ENCODE data around the gene SDK1.
"Not testable (repeated sequence)": the region's sequence is repeated elsewhere in the genome, so short reads cannot be mapped to it uniquely, and the experiment has no call there.

Gene SDK1

DNA sequence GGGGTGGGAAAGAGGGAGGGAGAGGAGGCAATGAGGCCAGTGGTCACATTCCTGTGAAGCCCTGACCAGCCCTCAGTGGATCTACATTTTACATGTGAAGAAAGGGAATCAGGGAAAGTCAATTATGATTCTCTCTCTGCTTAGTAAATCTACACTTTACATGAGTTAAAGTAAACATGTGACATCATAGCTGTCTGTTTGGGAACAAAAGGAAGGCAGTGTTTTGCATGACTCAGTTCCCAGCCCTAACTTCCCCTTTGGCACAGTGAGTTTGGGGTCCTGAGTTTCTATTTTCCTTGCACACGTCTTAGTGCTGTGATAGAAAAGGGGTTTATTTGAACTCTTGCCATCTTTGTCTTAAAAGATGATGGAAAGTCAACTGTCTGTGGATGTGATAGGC, 615.1 kb downstream of the SDK1 start:
- DNase-seq (ENCODE audit: low read depth), result no peak

DNA sequence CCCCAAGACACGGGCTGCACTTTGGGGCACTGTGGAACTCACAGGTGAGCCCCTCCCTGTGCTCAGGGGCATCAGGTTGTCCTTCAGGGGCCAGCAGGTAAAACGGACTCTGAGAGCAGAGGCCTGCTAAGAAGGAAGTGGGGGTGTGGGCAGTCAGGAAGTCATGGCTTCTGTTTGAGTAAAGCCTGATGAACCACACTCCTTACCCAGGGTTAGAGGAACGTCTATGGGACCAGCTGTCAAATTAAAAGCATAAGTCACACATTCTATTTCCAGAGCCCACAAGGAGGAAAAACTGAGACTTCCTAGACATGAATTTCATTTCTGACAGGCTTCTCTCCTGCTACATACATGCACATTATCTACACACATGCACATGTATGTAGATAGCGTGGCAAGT, 616.4 kb downstream of the SDK1 start:
- DNase-seq (ENCODE audit: low read depth), result no peak

DNA sequence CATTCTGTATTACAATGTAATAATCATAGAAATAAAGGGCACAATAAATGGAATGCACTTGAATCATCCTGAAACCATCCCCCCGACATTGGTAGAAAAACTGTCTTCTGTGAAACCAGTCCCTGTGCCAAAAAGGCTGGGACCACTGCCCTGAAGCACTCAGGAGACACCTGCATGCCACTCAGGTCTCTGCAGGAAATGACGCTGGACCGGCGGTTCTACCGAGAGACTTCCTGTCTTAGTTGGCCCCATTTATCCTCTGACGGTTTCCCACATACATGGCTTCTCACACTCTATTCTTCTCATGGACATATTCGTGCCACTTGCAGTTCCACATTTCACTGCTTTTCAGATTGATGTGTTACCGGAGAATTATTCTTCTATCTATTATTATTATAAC, 617.5 kb downstream of the SDK1 start:
- no peak for DNase-seq (ENCODE audit: low read depth)

DNA sequence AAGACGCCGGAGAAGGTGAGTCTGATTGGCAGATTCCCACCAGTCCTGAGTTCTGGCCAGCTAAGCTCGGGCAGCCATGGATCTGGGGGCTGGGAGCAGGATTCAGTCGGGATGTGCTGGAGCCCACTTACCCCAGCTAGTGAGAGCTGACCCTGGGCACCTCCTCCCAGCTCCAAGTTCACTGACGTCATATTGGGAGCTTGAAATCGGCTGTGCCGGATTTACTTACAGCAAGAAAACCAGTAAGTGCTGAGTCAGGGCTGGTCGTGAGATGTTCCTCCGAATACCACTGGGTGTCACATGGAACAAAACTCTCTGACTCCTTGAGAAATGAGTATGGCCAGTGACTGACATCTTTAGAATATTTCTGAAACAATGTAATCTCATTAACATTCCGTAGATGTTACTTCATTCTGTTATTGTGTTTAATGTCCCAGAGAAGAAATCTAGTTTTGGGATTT, 621.2 kb downstream of the SDK1 start:
- no peak for DNase-seq (ENCODE audit: low read depth)

DNA sequence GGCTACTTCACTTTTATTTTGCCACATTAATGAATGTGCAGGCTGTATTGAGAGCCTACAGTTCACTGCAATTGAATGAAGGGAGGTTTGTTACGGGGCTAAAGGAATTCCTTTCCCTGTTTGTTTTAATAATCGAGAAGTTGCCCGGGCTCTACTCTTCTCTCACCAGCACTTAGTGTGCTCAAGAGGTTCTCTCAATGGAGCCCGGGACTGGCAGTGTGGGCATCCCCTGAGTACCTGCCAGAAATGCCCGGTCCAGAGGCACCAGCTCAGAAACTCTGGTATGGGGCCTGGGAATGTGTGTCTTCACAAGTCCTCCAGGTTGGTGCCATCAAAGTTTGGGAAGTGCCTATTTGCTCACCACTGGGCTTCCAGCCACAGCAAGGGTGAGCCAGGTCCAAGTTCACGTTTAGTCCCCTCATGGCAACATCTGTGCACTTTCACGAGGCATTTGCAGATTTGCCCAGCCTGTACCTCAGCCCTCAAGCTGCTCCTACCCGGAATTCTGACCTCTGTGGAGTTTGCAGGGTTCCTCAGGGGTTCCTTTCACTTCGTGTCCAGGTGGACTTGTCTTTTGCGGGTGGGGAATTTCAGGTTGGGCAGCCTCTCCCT, 622.4 kb downstream of the SDK1 start:
- no peak for DNase-seq (ENCODE audit: low read depth)

DNA sequence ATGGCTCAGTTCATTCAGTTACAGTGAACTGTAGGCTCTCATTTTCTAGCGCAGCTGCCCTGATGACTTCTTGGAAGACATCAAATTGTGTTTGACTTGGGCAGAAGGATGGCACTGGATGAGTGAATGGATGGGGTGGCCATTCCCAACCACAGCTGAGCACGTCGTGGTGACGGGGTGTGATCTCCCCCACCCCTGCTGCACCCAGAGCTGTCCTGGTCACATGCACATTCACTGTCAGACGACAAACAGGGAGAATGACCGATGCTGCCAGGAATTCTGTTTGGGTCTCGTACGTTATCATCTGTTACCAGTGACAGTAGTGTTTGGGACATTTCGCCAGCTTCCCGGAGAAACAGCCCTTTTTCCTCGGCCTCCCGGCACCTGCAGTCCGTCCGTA, 623.2 kb downstream of the SDK1 start:
- DNase-seq (ENCODE audit: low read depth), result no peak

DNA sequence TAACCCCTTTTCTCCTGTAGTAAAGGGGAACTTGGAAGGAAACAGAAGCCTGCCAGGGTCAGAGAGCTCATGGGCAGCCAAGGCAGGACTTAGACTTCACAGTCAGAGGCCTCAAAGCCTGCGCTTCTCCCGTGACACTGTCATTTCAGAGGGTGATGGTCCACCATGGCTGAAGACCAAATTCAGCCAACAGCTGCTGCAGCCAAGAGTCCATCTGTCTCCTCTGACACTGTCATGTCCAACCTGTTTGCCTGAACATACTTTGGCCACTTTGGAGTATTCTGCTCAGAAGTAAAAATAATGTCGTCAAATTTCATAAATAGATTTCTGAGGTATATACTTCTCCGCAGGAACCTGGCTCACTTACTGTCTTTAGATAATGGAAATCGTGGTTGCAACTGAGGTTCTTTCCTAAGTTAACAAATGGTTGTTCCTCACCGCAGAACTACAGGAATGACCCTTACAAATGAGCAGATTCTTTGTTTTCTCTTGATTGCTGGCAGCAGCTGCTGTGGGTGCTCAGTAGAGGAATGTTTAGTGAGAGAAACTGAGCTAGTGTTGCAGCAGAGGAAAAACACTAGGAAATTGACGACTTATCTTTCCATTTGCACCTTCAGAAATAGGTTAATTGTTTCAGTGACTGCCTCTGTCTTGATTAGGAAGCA, 626.5 kb downstream of the SDK1 start:
- DNase-seq (ENCODE audit: low read depth), result no peak

DNA sequence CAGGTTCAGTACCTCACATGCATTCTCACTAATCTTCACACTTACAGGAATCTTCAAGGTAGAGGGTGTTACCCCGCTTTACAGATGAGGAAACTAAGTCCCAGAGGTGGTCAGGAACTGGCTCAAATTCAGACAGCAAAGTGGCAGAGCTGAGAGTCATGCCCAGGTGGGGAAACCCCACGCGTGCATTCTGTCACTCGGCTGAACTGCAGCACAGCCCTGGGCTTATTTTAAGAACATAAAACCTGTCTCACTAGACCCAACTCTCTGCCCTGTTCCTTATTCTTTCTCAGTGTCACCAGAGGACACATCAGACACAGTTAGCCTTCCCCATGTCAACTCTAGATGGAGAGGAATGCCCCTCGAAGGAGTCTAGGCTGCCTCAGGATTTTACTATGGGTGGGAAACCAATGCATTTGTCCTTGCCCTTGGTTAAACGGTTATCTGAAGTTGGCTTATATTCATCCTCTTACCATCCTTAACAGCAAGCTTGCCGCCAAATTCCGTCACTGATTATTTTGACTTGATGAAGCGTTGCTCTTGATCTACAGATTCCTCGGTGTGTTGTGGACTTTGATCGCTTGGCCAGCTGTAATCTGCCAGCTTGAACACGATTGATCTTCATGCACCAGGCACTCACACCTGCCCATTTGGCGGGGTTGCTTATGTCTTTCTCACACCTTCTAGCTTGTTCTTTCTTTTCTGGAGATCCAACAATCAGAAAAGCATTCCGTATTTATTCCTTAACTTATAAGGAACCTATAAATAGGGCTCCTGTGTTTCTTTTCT, 627.9 kb downstream of the SDK1 start:
- no peak for DNase-seq (ENCODE audit: low read depth)

DNA sequence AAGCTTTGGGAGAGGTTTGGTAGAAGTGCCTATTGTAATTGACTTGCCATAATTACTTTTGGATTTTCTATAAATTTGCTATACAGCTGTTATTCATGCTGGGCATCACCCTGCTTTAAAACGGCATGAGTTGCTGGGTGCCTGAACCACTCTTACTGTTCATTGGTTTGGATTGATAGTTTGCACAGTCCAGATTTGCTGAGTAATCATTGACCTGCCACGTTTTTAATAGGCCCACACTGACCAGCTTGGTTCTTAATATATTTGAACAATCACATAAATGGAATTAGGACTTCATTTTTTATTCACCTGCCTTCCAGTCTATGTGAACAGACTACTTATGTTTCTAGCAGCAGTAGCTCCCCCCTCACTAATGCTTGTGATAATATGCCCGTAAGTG, 630.8 kb downstream of the SDK1 start:
- DNase-seq (ENCODE audit: low read depth), result no peak

DNA sequence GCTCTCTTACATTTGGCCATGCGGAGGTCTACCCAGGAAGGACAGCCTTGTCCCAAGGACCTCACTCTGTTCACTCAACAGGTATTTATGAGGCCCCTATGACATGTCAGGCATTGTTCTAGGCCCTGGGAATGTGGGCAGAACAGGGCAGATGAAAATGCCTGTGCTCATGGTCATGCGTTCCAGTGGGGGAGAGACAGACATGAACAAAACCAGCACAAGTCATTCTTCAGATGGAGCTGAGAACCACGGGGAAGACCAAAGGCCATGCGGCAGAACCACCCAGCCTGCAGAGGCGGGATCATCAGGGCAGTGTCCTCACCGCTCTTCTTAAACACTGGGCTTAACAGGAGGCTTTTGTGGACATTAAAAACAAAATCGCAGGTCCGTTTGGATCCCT, 636.1 kb downstream of the SDK1 start:
- DNase-seq (ENCODE audit: low read depth), result no peak

DNA sequence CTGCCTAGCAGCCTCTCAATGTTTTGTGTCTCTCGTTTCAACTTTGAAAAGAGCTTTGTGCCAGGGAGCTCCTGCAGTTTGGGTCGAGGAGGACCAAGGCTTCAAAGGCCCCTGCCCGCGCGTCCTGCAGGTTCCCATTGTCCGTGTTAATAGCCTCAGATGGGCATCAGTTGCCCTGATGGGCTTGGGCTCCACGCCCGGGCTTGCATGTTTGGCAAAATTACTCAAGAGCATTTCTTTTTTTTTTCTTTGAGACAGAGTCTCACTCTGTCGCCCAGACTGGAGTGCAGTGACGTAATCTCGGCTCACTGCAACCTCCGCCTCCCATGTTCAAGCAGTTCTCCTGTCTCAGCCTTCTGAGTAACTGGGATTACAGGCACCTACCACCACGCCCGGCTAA, 636.6 kb downstream of the SDK1 start:
- DNase-seq (ENCODE audit: low read depth), result no peak

DNA sequence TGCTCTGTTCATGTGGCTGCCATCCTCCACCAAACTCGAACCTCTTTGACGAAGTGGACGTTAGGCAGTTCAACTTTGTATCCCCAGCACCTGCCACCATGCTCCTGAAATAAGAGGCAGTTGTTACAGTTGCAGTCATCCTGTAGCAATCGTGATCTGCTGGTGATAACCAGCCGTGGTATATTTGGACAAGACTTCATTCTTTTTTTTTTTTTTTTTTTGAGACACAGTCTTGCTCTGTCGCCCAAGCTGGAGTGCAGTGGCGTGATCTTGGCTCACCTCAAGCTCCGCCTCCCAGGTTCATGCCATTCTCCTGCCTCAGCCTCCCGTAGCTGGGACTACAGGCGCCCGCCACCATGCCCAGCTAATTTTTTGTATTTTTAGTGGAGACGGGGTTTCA, 640.7 kb downstream of the SDK1 start:
- not testable (repeated sequence) for DNase-seq (ENCODE audit: low read depth)

DNA sequence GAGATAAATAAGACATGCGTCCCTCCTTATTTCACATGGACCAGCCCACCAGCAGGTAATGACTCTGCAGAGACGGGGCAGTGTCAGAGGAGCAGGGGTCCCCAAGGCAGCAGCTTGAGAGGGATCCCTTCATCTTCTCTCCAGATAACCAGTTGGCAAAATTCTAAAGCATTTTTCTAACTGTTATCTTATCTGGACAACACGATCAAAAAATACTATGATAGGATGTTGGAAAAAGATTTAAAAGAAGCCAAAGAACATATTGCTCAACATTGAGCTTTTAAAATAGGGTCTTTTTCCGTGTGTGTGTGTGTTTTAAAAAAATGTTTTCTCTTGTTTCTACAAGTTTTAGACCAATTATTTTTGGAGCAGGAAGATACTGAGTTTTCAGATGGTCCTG, 641.2 kb downstream of the SDK1 start:
- no peak for DNase-seq (ENCODE audit: low read depth)

DNA sequence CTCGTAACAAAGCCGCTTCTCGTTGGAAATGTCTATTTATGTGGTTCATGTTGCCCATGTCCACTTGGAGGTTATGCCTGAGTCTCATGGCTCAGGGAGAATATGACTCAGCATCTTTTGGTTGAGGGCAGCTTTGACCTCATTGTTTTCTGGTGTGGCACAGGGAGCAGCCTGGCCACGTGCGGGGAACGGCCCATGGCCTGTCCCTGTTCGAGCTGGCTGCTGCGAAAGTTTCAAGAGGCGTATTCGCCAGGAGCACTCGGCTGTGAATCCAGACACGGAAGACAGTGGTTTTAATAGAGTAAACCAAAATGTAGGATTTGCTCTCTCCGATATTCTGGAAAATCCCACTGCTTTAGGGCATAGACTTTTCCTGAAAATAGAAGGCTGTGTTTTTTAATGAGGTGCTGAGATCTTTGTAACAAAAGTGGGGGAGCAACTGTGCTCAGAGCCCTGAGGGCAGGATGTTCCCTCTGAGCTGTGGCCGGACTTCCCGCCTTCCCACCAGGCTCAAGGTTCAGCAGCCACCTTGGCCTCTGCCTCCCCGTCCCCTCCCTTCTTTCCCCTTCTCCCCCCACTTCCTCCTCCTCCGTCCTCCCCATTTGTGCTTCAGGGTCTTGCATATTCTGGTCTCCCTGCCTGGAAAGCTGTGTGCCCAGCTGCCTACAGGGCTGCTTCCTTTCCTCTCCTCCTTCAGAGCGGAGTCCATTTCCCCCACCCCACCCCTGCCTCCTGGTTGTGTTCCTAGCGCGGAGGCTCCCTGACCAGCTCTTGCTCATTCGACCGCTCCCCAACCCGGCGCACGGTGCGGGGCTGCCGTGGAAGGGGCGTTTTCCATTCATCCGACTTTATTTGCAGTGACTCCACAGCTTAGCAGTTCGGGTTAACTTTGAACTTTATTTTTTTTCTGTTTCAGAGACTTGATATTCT, 642.0 kb downstream of the SDK1 start:
- DNase-seq (ENCODE audit: low read depth), result no peak

DNA sequence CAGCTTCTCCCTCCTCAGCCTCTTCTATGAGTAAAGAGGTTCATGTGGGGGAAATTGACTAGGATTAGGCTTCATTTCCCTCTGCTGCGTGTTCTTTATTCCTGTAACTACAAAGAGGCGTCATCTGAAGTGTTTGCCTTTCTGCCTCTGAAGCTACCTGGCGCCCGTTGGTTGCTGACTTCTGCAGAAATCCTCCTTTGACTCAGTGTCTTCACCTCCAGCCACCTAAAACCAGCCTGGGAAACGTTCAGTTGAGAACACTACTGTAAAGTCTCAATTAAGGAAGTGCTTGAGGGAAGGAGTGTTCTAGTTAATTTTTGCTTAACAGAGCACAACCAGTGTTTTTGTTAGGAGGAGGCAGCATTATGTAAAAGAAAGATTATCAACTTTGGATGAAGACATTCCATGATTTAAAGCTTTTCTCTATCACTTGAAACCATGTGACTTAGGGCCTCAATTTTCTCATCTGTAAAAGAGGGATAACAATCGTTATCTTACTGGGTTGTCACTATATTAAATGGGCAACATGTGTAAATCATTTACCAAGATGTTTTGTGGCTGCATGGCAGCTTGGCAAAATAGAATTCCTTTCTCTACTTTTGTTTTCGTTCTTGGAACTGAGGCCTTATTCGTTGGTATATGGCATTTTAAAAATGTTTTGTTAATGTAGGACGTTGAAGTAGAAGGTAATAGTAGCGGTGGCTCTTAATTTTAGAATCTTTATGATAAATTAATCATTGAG, 642.9 kb downstream of the SDK1 start:
- no peak for DNase-seq (ENCODE audit: low read depth)

DNA sequence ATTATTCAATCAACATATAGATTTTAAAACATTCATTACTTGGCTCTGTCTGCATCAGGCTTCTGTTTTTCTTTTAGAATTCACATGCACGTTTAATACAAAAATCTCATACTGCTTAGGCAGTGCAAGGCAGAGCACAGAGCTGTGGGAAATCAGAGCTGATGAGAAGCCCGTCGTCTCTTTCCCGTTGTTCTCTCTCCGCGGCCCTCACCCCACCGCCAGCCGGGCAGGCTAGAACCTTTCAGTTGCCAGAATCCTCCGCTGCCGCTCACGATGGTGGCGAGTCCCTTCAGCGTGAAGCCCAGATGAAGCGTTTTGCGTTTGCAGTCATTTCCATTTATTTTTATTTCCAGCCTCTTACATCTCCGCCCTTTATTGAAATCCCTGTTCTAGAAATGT, 648.2 kb downstream of the SDK1 start:
- DNase-seq (ENCODE audit: low read depth), result no peak

DNA sequence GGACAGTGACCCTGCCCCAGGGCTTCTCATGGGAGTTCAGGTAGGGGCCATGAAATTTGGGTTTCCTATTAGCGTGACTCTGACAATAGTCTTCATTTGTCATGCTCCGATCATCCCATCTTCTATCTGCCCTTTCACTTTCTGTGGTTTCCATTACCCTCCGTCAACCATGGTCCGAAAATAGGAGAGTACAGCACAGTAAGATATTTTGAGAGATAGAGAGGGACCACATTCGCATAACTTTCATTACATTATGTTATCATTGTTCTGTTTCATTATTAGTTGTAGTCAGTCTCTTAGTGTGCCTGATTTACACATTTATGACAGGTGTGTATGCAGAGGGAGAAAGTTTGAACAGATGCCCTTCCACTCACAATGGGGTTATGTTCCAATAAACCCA, 649.2 kb downstream of the SDK1 start:
- no peak for DNase-seq (ENCODE audit: low read depth)

DNA sequence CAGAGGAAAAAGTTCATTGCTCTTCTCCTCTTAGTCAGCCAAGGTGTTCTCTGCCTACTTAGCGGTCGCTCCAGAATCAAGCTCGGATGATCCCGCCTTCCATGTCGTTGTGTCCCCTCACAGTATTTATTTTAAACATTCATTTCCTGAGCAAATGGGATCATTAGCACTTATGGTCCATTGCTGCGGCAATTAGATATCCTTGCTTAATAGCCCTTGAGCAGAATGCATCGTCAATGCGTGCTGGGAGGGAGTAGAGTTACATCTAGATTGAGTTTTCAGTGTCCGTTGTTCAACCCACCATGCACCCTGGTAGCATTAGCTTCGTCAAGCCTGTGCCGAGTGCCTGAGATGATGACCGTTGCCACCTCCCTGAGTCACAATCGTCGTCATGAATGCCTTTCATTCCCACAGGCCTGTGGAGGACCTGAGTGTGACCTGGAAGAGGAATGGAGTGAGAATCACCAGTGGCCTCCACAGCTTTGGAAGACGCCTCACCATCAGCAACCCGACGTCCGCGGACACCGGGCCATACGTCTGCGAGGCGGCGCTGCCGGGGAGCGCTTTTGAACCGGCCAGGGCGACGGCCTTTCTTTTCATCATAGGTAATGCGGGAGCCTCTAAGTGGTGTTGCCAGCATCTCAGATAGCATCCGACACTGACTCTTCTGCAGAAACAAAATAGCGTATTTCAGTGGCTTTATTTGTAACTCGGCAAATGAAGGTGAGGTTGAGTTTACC, 650.4 kb downstream of the SDK1 start:
- DNase-seq (ENCODE audit: low read depth), result no peak

DNA sequence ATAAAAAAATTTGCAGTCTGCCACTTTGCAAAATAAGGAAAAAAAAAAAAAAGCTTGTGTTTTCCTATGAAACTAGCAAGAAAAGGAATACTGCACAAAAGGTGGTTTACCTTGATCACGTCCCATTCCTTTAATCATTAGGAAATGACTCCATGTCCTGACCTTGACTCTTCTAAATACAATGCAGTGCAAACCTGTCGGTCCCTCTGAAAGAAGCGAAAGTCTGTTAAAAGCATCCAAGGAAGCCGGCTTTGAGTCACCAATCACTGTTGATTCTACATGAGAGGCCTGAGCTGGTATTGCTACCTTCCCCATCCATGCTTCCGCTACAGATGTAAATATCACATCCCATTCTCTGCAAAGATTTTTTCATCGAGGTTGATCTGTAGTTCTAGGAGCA, 652.1 kb downstream of the SDK1 start:
- no peak for DNase-seq (ENCODE audit: low read depth)

DNA sequence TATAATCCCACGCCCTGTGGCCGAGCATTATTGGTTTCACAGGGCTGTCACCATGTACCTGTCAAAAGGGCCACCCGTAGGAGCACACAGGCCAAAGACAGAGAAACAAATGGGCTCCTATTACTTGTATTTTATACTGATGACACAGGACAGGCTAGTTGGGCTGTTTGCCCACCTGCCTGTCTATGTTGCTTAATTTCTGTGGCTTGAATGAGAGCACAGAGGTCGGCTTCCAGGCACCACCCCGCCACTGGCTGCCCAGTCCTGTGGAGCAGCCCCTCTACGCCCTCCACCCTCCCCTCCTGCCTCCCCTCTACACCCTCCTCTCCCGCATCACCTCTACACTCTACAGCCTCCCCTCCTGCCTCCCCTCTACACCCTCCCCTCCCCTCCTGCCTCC, 652.9 kb downstream of the SDK1 start:
- no peak for DNase-seq (ENCODE audit: low read depth)

DNA sequence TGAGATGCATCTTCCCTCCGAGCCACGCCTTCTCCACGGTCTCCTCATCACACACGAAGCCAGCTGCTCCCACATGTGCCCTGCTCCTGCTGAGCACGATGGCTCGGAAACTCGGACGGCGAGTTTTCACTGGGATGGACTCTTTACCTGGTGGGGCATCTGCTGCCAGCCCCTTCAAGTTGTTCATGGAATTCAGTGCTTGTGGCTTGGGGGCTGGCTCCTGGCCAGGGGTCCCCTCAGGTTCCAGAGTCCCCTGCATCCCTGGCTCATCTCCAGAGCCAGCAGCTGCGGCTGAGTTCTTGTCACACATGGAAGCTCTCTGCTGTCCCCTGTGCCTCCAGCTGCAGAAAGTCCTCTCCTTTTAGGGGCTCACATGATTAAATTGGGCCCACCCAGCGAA, 654.0 kb downstream of the SDK1 start:
- no peak for DNase-seq (ENCODE audit: low read depth)

Measured in stimulated activated CD8-positive, alpha-beta memory T cell treated with anti-CD3 and anti-CD28 coated beads, Interleukin-4, amount 100 ng/mL, for 24 hours (primary cell).